Sigmoid colon (tissue), 7 donors: ENCODE measurements around the gene OPRD1. TPM values are rescaled to one million over a fixed set of nuclear protein-coding genes. Genes with fewer than 3 reads are reported as not detected.

Experiments used
- DNase-seq: peaks from one replicate; pipeline ENCODE4 v3.0.0-alpha.2; 2019
- H3K27ac ChIP-seq, 4 donors: fragments of 200-600 bp; sonication (generic); one replicate each; pipeline ENCODE4 v1.5.1; 2016 to 2019; ENCODE audit warnings: mild to moderate bottlenecking in 1 of 4
- H3K27me3 ChIP-seq, 3 donors: fragments of 200-600 bp; sonication (generic); one replicate each; pipeline ENCODE4 v1.5.1; 2019; ENCODE audit warnings: mild to moderate bottlenecking in 1 of 3
- H3K36me3 ChIP-seq, 4 donors: fragments of 200-600 bp; sonication (generic); one replicate each; pipeline ENCODE4 v1.5.1; 2016 to 2019
- H3K4me1 ChIP-seq, 4 donors: fragments of 200-600 bp; sonication (generic); one replicate each; pipeline ENCODE4 v1.5.1; 2017 to 2019
- H3K4me3 ChIP-seq, 4 donors: fragments of 200-600 bp; sonication (generic); one replicate each; pipeline ENCODE4 v1.5.1; 2017 to 2019; ENCODE audit warnings: mild to moderate bottlenecking in 2 of 4, moderate library complexity in 1 of 4
- H3K9me3 ChIP-seq, 4 donors: fragments of 200-600 bp in 3 of 4; sonication (generic) in 3 of 4; one replicate each; pipeline versions ENCODE4 v1.5.1 to v1.6.1; 2013 to 2019
- EP300 ChIP-seq, 4 donors: sonication (generic); formaldehyde crosslinking; IDR thresholded peaks; one replicate each; pipeline ENCODE4 v1.6.1; 2017; ENCODE audit warnings: antibody characterized with exemption in 4 of 4
- POLR2A ChIP-seq, 2 donors: fragments of 450-650 bp; IDR thresholded peaks; one replicate each; pipeline ENCODE4 v1.6.1; 2016; ENCODE audit warnings: antibody characterized with exemption in 2 of 2, mild to moderate bottlenecking in 2 of 2, moderate library complexity in 2 of 2
- POLR2AphosphoS5 ChIP-seq, 4 donors: sonication (generic); formaldehyde crosslinking; IDR thresholded peaks; one replicate each; pipeline ENCODE4 v1.6.1; 2017; ENCODE audit warnings: antibody characterized with exemption in 4 of 4
- WGBS, 2 donors: extraction: QIAGEN DNeasy Blood & Tissue Kit; methylation state at CpG; one replicate each; pipeline ENCODE4 v1.1.7; 2013; 5-methylcytosine and 5-hydroxymethylcytosine counted together
- intact Hi-C: fragments of 100-400 bp; cut with DNase I; formaldehyde crosslinking; loops from one replicate; pipeline ENCODE4 v1.15.1; 2023
- polyA plus RNA-seq, 3 donors: library from polyadenylated mRNA; stranded (reverse); fragments of 200-250 nt; gene quantifications; one replicate each; pipeline ENCODE4 v1.2.3, GENCODE V29; 2013
- total RNA-seq, 4 donors: library from RNA; depleted of rRNA; stranded (reverse); fragments of >200 nt; gene quantifications; one replicate each; pipeline ENCODE4 v1.1.0, GENCODE V29; 2016
- TF ChIP-seq, protein P1 (sequence below), 4 experiments: fragments of 450-650 bp in 3 of 4; fragments of 200-600 bp in 1 of 4; IDR thresholded peaks; one replicate each; pipeline ENCODE4 v1.5.1; 2016 to 2019; ENCODE audit warnings: antibody characterized with exemption in 4 of 4, mild to moderate bottlenecking in 3 of 4, moderate library complexity in 2 of 4
- donor health status: healthy with polysubstance abuse.
- donor health status: Bipolar disorder and iron deficiency.
- donor health status: healthy.

OPRD1 gene
- total and polyA plus RNA-seq, 7 donors, result under 0.01 to 1.8 (median 0.42) TPM; not detected in 1

DNA sequence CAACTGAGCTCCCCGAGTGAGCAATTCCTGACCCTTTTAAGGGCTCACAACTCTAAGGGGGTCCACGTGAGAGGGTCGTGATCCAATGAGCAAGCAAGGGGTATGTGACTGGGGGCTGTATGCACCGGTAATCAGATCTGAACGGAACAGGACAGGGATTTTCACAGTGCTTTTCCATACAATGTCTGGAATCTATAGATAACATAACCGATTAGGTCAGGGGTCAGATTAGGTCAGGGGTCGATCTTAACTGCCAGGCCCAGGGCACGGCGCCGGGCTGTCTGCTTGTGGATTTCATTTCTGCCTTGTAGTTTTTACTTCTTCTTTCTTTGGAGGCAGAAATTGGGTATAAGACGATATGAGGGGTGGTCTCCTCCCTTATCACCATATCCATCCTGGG, 30.7 kb upstream of the OPRD1 start:
- intact Hi-C loops, result loop anchor here (5.0 to 10.0 kb wide), 2 partner anchors 253 to 421 kb away; no protein-coding TSS in a partner anchor
- 84 to 86% methylated on average over 11 of the region's 11 CpGs for WGBS, 2 donors
- no peak for DNase-seq

DNA sequence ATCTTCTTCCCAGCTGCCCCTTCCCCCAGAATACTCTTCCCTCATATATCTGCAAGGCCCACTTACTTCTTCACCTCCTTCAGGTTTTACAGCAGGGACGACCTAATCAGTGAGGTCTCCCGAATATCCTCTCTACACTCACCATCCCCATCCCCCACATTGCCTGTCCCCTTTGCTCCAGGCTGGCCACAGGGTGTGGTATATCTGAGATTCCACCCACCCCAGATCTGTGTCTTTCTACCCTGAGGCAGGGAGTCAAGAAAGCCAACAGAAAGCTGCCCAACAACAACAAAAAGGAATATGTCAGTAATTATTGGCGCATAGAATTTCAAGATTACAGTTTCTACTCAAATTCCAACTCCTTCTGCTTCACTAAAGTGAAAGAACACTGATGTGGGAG, 30.0 kb upstream of the OPRD1 start:
- H3K9me3 ChIP-seq, result no peaks in the 10 kb centered on the region
- TF ChIP-seq, protein P1, sequence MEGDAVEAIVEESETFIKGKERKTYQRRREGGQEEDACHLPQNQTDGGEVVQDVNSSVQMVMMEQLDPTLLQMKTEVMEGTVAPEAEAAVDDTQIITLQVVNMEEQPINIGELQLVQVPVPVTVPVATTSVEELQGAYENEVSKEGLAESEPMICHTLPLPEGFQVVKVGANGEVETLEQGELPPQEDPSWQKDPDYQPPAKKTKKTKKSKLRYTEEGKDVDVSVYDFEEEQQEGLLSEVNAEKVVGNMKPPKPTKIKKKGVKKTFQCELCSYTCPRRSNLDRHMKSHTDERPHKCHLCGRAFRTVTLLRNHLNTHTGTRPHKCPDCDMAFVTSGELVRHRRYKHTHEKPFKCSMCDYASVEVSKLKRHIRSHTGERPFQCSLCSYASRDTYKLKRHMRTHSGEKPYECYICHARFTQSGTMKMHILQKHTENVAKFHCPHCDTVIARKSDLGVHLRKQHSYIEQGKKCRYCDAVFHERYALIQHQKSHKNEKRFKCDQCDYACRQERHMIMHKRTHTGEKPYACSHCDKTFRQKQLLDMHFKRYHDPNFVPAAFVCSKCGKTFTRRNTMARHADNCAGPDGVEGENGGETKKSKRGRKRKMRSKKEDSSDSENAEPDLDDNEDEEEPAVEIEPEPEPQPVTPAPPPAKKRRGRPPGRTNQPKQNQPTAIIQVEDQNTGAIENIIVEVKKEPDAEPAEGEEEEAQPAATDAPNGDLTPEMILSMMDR (IDR thresholded peaks at IDR 0.05), result no peak
- TF ChIP-seq POLR2AphosphoS5 (IDR thresholded peaks at IDR 0.05) (no peak), EP300 (IDR thresholded peaks at IDR 0.05) (no peak), POLR2A (IDR thresholded peaks at IDR 0.05) (no peak)
- intact Hi-C loops, result loop anchor here (5.0 to 10.0 kb wide), 2 partner anchors 253 to 420 kb away; no protein-coding TSS in a partner anchor
- no peaks in the 10 kb centered on the region for H3K4me1 ChIP-seq
- H3K36me3 ChIP-seq, result no peaks in the 10 kb centered on the region
- WGBS, 2 donors, result 75 to 80% methylated on average over 3 of the region's 3 CpGs
- no peak overlapping the region for H3K27ac ChIP-seq
- no peak overlapping the region for H3K4me3 ChIP-seq
- no peaks in the 10 kb centered on the region for H3K27me3 ChIP-seq
- DNase-seq, result no peak

More for the DNA sequence above, 30.7 kb upstream of the OPRD1 start:
- Histone ChIP-seq H3K27ac (no peak overlapping the region), H3K4me3 (no peak overlapping the region), H3K4me1 (no peaks in the 10 kb centered on the region), H3K27me3 (no peaks in the 10 kb centered on the region), H3K9me3 (no peaks in the 10 kb centered on the region), H3K36me3 (no peaks in the 10 kb centered on the region)
- TF ChIP-seq EP300 (IDR thresholded peaks at IDR 0.05), result no peak
- no peak for TF ChIP-seq POLR2A (IDR thresholded peaks at IDR 0.05)
- TF ChIP-seq POLR2AphosphoS5 (IDR thresholded peaks at IDR 0.05), result no peak
- TF ChIP-seq, protein P1 (IDR thresholded peaks at IDR 0.05), result no peak

DNA sequence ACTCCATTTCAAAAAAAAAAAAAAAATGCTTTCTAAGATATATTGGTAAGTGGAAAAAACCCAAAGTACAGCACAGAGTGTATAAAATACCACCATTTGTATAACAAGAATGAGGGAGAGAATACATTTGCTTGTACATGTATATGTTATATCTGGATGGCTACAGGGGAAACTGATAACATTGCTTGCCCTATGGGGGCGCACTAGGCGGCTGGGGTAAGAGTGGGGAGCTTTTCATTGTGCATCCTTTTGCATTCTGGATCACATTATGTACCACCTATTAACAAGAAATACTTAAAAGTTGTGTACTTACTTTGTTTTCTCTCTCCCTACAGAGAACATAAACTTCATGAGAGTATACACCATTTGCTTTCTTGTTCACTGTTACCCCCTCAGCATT, 28.6 kb upstream of the OPRD1 start:
- H3K4me3 ChIP-seq, result no peak overlapping the region
- DNase-seq, result no peak
- H3K4me1 ChIP-seq, result no peaks in the 10 kb centered on the region
- H3K36me3 ChIP-seq, result no peaks in the 10 kb centered on the region
- no peaks in the 10 kb centered on the region for H3K9me3 ChIP-seq
- intact Hi-C loops, result loop anchor here (5.0 to 10.0 kb wide), 2 partner anchors 251 to 419 kb away; no protein-coding TSS in a partner anchor
- no peak overlapping the region for H3K27ac ChIP-seq
- WGBS, 2 donors, result 80 to 87% methylated on average over 2 of the region's 2 CpGs
- no peaks in the 10 kb centered on the region for H3K27me3 ChIP-seq
- TF ChIP-seq POLR2A (IDR thresholded peaks at IDR 0.05), result no peak
- no peak for TF ChIP-seq EP300 (IDR thresholded peaks at IDR 0.05)
- TF ChIP-seq, protein P1 (IDR thresholded peaks at IDR 0.05), result no peak
- TF ChIP-seq POLR2AphosphoS5 (IDR thresholded peaks at IDR 0.05), result no peak

DNA sequence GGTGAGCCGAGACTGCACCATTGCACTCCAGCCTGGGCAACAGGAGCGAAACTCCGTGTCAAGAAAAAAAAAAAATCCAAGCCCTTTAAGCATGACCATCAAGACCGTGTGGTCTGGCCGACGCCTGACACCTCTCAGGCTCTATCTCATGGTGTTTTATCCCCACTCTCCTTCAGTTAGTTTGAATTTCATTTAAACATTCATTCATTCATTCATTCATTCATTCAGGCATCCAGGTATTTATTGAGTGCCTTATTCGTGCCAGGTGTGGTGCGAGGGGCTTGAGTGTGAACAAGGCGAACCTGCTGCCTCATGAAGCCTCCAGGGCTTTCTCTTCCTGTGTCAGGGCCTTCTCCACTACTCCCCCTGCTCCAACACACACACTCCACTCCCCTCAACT, 22.6 kb upstream of the OPRD1 start:
- Histone ChIP-seq H3K27ac (no peak overlapping the region), H3K9me3 (no peaks in the 10 kb centered on the region), H3K4me1 (no peaks in the 10 kb centered on the region), H3K36me3 (no peaks in the 10 kb centered on the region), H3K4me3 (no peak overlapping the region), H3K27me3 (no peaks in the 10 kb centered on the region)
- intact Hi-C loops, result loop anchor here (10.0 kb wide), 1 partner anchor 245 kb away; no protein-coding TSS in a partner anchor
- no peak for TF ChIP-seq EP300 (IDR thresholded peaks at IDR 0.05)
- TF ChIP-seq POLR2AphosphoS5 (IDR thresholded peaks at IDR 0.05), result no peak
- TF ChIP-seq POLR2A (IDR thresholded peaks at IDR 0.05), result no peak
- TF ChIP-seq, protein P1 (IDR thresholded peaks at IDR 0.05), result no peak
- 92% methylated on average over 9 of the region's 9 CpGs for WGBS, 2 donors
- no peak for DNase-seq

DNA sequence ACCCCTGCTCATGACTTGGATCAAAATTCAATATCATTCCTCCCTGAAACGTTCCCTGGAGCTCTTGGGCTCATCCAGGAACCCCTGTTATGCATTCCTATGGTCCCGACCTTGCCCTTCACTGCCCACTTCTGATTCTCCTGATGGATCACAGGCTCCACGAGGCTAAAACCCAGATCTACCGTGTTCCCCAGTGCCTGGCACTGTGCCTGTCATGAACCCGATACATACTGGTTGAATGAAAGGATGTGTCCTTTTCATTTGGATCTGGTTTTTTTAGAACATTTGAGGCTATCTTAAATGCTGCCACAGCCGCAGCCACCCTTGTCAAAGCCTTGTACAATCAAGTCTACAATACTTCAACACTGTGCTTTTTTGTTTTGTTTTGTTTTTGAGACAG, 22.2 kb upstream of the OPRD1 start:
- no peaks in the 10 kb centered on the region for H3K4me1 ChIP-seq
- no peaks in the 10 kb centered on the region for H3K27me3 ChIP-seq
- intact Hi-C loops, result loop anchor here (10.0 kb wide), 1 partner anchor 245 kb away; no protein-coding TSS in a partner anchor
- no peaks in the 10 kb centered on the region for H3K36me3 ChIP-seq
- no peak overlapping the region for H3K4me3 ChIP-seq
- no peak for TF ChIP-seq POLR2A (IDR thresholded peaks at IDR 0.05)
- no peak for TF ChIP-seq EP300 (IDR thresholded peaks at IDR 0.05)
- TF ChIP-seq POLR2AphosphoS5 (IDR thresholded peaks at IDR 0.05), result no peak
- TF ChIP-seq, protein P1 (IDR thresholded peaks at IDR 0.05), result no peak
- no peaks in the 10 kb centered on the region for H3K9me3 ChIP-seq
- H3K27ac ChIP-seq, result no peak overlapping the region
- 81 to 88% methylated on average over 6 of the region's 6 CpGs for WGBS, 2 donors
- no peak for DNase-seq
